ENCODE results near the gene SGCA. TPM values are rescaled to one million over a fixed set of nuclear protein-coding genes. Genes with fewer than 3 reads are reported as not detected.

The SGCA gene
- total RNA-seq, 2 donors from 2014 or later: 0.31 to 0.41 TPM

GRCh38 chr17:50212121-50212843, 46.5 kb downstream of the SGCA start:
- Mint-ChIP-seq H3K36me3 (no peaks in the 10 kb centered on the region), H3K27ac (no peak overlapping the region), H3K9me3 (no peaks in the 10 kb centered on the region)
- DNase-seq (ENCODE audit: low spot score in 2 of 2): no peak
- ATAC-seq: no peak

GRCh38 chr17:50213026-50214022, 47.5 kb downstream of the SGCA start:
- ATAC-seq (peak; percentile 97 to 98), DNase-seq (ENCODE audit: low spot score in 2 of 2) (peak; percentile 57 to 72)
- Mint-ChIP-seq H3K36me3 (no peaks in the 10 kb centered on the region), H3K27ac (no peak overlapping the region), H3K9me3 (no peaks in the 10 kb centered on the region)

DNA sequence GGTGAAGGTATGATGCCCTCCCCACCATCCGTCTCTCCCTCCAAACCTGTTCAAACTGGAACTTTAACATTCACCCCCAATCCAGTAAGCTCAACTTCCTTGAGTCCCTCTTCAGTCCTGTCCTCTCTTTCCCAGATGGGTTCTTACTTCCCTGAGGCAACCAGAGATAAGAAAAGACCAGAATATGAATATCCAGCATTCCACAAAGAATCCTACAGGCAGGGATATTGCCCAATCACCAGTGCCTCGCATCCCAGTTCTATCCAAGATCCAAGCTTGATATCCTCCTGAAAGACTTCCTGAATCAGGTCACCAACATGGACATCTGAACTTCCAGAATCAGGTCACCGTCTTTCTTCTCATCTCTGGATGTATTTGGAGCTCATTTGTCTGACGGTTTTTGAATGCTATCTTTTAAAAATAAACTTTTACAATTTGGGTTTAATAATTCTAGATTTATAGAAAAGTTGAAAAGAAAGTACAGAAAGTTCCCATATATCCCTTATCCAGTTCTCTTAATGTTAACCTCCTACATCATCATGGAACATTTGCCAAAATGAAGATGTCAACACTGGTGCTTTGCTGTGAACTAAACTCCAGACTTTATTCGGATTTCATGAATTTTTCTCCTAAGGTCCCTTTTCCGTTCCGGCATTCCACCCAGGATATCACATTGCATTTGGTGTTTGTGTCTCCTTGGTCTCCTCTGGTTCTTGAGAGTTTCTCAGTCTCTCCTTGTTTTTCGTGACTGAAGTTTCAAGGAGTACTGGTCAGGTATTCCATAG, 49.4 kb downstream of the SGCA start:
- Mint-ChIP-seq H3K36me3 (no peaks in the 10 kb centered on the region), H3K27ac (no peak overlapping the region), H3K9me3 (no peaks in the 10 kb centered on the region)
- DNase-seq (ENCODE audit: low spot score in 2 of 2) (no peak), ATAC-seq (no peak)

DNA sequence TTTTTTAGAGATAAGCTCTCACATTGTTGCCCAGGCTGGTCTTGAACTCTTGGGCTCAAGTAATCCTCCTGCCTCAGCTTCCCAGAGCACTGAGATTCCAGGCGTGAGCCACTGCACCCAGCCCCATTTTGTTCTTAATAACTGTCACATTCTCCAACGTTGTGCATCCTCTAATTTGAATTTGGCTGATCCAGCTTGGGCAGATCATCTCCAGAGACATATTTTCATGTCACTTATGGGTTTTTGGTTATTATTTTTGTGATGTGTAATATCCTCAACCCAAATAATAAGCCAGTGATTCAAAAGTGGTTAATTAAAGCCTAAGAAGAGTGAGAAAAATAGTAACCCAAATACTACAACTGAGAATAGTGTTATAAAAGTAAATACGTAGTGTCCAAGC, 51.8 kb downstream of the SGCA start:
- DNase-seq (ENCODE audit: low spot score in 2 of 2) (no peak), ATAC-seq (no peak)
- no peaks in the 10 kb centered on the region for H3K36me3 Mint-ChIP-seq
- H3K27ac Mint-ChIP-seq: no peak overlapping the region
- H3K9me3 Mint-ChIP-seq: no peaks in the 10 kb centered on the region

DNA sequence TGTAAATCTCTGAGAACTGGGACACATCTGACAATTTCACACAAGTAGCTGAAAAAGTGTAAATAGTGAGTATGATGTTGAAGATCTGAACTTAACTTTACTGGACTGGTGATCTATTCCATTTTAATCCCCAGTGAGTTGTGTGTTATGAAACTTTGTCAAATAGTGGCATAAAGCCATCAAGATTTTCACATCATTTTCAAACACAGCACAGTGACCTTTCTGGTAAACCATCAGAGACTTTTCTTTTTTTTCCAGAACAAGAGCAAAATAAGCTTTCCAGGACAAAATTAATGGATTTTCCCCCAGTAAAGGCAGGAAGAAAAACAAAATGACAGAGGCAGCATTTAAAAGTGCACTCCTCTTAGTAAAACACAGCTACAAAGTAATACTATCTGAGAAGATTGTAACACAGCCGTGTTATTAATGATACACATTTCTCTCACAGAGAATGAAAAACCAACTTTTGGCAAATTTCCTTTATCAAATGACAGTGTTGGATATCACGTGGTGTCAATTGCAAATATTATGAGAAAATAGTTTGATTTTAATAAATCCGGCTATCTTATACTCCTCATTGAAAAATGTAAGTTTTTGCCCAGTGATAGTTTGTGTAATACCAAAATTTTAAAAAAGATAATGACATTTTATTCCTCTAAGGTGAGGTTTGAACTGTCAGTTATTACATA, 52.4 kb downstream of the SGCA start:
- Mint-ChIP-seq H3K9me3 (no peaks in the 10 kb centered on the region), H3K36me3 (no peaks in the 10 kb centered on the region), H3K27ac (no peak overlapping the region)
- DNase-seq (ENCODE audit: low spot score in 2 of 2): no peak
- no peak for ATAC-seq

- Mint-ChIP-seq H3K9me3 (no peaks in the 10 kb centered on the region), H3K27ac (no peak overlapping the region), H3K36me3 (no peaks in the 10 kb centered on the region)
- DNase-seq (ENCODE audit: low spot score in 2 of 2) (no peak), ATAC-seq (no peak)
Measured at GRCh38 chr17:50218771-50219315, 53.0 kb downstream of the SGCA start.

DNA sequence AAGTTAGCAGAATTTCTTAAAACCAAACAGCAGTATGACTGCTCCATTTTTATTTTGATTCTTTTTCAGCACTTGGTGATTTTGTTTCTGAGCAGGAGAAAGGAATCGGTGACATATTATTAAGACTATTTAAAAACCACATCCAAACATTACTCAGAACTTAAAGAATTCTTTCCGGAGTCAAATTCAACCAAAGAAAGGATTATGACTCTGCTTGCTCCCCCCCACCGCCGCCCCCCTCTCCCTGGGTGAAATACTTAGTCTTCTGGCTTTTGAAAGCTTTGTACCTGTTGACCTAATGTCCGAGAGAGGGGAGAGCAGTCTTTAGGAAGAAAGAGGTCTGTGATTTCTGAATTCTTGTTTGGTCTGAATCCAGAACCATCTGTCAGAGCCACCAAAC, 53.5 kb downstream of the SGCA start:
- Mint-ChIP-seq H3K27ac (no peak overlapping the region), H3K9me3 (no peaks in the 10 kb centered on the region), H3K36me3 (peaks cover 0 to 1% of the 10 kb centered on the region in 2 donors)
- ATAC-seq (no peak), DNase-seq (ENCODE audit: low spot score in 2 of 2) (no peak)

DNA sequence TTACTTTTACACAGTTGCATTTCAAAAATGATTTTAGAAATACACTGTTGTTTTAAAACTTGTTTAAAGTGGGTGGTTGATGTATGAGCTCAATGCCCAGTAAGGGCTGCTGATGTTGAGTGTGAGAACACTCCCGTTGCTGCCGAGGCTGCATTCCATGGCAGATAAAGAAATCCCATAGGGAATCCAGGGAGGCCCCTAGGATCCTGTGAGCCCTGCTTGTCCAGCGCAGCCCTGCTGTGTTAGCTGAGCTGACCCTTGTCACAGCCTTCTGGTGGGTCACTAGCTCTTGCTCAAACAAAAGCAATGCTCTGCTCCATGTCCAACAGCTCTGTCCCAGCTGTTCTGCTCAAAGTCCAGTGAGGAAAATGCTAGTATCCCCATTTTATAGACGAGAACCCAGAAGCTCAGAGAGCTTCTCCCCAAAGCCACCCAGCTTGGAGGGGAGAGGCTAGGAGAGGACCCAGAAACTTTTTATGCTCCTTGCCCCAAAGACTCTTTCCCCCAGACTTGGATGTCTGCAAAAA, 54.2 kb downstream of the SGCA start:
- no peak for DNase-seq (ENCODE audit: low spot score in 2 of 2)
- Mint-ChIP-seq H3K9me3 (peaks cover 0 to 4% of the 10 kb centered on the region in 2 donors), H3K36me3 (peaks cover 6 to 8% of the 10 kb centered on the region in 2 donors), H3K27ac (no peak overlapping the region)
- ATAC-seq: no peak

- Mint-ChIP-seq H3K36me3 (peaks cover 14 to 16% of the 10 kb centered on the region in 2 donors), H3K27ac (peak overlapping the region in 1 of 2 donors; percentile 79), H3K9me3 (peaks cover 0 to 12% of the 10 kb centered on the region in 2 donors)
- DNase-seq (ENCODE audit: low spot score in 2 of 2) (no peak), ATAC-seq (no peak)
Measured at GRCh38 chr17:50220811-50221210, 55.0 kb downstream of the SGCA start.

GRCh38 chr17:50221266-50221863, 55.6 kb downstream of the SGCA start:
- peaks cover 0 to 15% of the 10 kb centered on the region in 2 donors for H3K9me3 Mint-ChIP-seq
- H3K36me3 Mint-ChIP-seq: peaks cover 19% of the 10 kb centered on the region in 2 donors
- peak overlapping the region; percentile 14 to 39 for H3K27ac Mint-ChIP-seq
- ATAC-seq (no peak), DNase-seq (ENCODE audit: low spot score in 2 of 2) (no peak)

GRCh38 chr17:50221864-50222545, 56.2 kb downstream of the SGCA start:
- Mint-ChIP-seq H3K27ac (peak overlapping the region; percentile 14 to 39), H3K9me3 (peaks cover 0 to 16% of the 10 kb centered on the region in 2 donors), H3K36me3 (peaks cover 19 to 22% of the 10 kb centered on the region in 2 donors)
- DNase-seq (ENCODE audit: low spot score in 2 of 2): no peak
- no peak for ATAC-seq

DNA sequence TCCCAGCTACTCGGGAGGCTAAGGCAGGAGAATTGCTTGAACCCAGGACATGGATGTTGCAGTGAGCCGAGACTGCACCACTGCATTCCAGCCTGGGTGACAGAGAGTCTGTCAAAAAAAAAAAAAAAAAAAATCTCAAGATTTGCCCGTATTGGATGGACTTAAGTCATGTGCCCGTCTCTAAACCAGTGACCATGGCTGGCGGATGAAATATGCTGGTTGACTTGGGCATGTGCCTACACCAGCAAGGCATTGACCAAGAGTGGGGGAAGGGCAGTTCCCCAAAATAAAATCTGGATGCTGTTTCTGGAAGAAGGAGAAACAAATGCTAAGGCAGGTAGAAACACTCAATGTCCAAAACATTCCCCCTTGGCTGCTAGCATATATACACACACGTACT, 57.1 kb downstream of the SGCA start:
- DNase-seq (ENCODE audit: low spot score in 2 of 2) (no peak), ATAC-seq (no peak)
- H3K9me3 Mint-ChIP-seq: peaks cover 0 to 21% of the 10 kb centered on the region in 2 donors
- H3K27ac Mint-ChIP-seq: no peak overlapping the region
- H3K36me3 Mint-ChIP-seq: peaks cover 19 to 25% of the 10 kb centered on the region in 2 donors

All from activated naive CD4-positive, alpha-beta T cell treated with anti-CD3 and anti-CD28 coated beads, Interleukin-2, amount 50 U/mL, for 72 hours (primary cell).